Stimulated activated memory B cell treated with anti-CD40 and anti-IgM and Interleukin-4, amounts not matched to agents 10 μg/mL and 1 μg/mL and 100 μg/mL, for 72 hours (primary cell): ENCODE results near the gene MYO18B.

Source experiments
- ATAC-seq: fragments of 150-1000 bp; cut with Tn5 transposase; 2 replicates; pipeline ENCODE4 v1.10.0; 2021
- H3K27ac Mint-ChIP-seq: one replicate; pipeline ENCODE4 v1.8.0; 2022; ENCODE audit warnings: mild to moderate bottlenecking, mixed read lengths
- H3K27me3 Mint-ChIP-seq: one replicate; pipeline ENCODE4 v1.8.0; 2022; ENCODE audit warnings: mixed read lengths
- H3K36me3 Mint-ChIP-seq: one replicate; pipeline ENCODE4 v1.8.0; 2022; ENCODE audit warnings: mixed read lengths
- H3K4me1 Mint-ChIP-seq: one replicate; pipeline ENCODE4 v1.8.0; 2022; ENCODE audit warnings: mixed read lengths
- H3K4me3 Mint-ChIP-seq: one replicate; pipeline ENCODE4 v1.8.0; 2022; ENCODE audit warnings: mild to moderate bottlenecking, moderate library complexity, mixed read lengths
- H3K9me3 Mint-ChIP-seq: one replicate; pipeline ENCODE4 v1.8.0; 2022; ENCODE audit warnings: mixed read lengths

Gene MYO18B

DNA sequence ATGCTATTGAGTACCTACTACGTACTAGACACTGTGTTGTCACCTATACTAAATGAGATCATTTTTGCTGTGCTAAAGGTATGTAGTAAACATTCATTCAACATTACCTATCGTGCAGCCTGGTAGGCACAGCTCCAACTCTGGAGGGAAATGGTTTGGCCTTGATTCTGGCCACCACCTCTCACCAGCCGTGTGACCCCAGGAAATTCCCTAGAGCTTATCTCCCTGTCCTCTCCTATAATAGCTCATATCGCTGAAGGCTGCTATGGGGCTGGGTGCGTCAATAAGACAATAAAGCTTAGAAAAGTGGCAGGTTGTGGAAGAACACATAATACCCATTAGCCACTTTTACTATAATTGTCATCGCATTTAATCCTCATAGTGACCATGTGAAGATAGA, 107.5 kb downstream of the MYO18B start:
- no peaks in the 10 kb centered on the region for H3K4me1 Mint-ChIP-seq
- no peak overlapping the region for H3K27ac Mint-ChIP-seq
- H3K36me3 Mint-ChIP-seq, result no peaks in the 10 kb centered on the region
- H3K9me3 Mint-ChIP-seq, result no peaks in the 10 kb centered on the region
- peaks cover 15% of the 10 kb centered on the region for H3K27me3 Mint-ChIP-seq
- no peak for ATAC-seq
- no peak overlapping the region for H3K4me3 Mint-ChIP-seq

GRCh38 chr22:25852223-25852622, 110.2 kb downstream of the MYO18B start:
- Mint-ChIP-seq H3K27me3 (peaks cover 15% of the 10 kb centered on the region), H3K4me1 (no peaks in the 10 kb centered on the region), H3K27ac (no peak overlapping the region), H3K9me3 (no peaks in the 10 kb centered on the region), H3K4me3 (no peak overlapping the region), H3K36me3 (no peaks in the 10 kb centered on the region)
- no peak for ATAC-seq

- peaks cover 2% of the 10 kb centered on the region for H3K9me3 Mint-ChIP-seq
- H3K4me3 Mint-ChIP-seq, result no peak overlapping the region
- no peaks in the 10 kb centered on the region for H3K4me1 Mint-ChIP-seq
- no peaks in the 10 kb centered on the region for H3K36me3 Mint-ChIP-seq
- H3K27ac Mint-ChIP-seq, result no peak overlapping the region
- ATAC-seq, result peak; percentile 32
- peaks cover 15% of the 10 kb centered on the region for H3K27me3 Mint-ChIP-seq
Measured at GRCh38 chr22:25853078-25853477, 111.1 kb downstream of the MYO18B start.

- Mint-ChIP-seq H3K27ac (no peak overlapping the region), H3K4me1 (no peaks in the 10 kb centered on the region), H3K36me3 (no peaks in the 10 kb centered on the region), H3K27me3 (peaks cover 15% of the 10 kb centered on the region), H3K4me3 (no peak overlapping the region), H3K9me3 (peaks cover 2% of the 10 kb centered on the region)
- no peak for ATAC-seq
Measured at GRCh38 chr22:25853501-25854284, 111.7 kb downstream of the MYO18B start.

- no peak for ATAC-seq
- no peaks in the 10 kb centered on the region for H3K4me1 Mint-ChIP-seq
- peaks cover 18% of the 10 kb centered on the region for H3K27me3 Mint-ChIP-seq
- no peak overlapping the region for H3K27ac Mint-ChIP-seq
- no peaks in the 10 kb centered on the region for H3K36me3 Mint-ChIP-seq
- H3K9me3 Mint-ChIP-seq, result no peaks in the 10 kb centered on the region
- no peak overlapping the region for H3K4me3 Mint-ChIP-seq
Measured at GRCh38 chr22:25869771-25870170, 127.8 kb downstream of the MYO18B start.

- no peaks in the 10 kb centered on the region for H3K36me3 Mint-ChIP-seq
Measured at GRCh38 chr22:25874327-25874726, 132.3 kb downstream of the MYO18B start.

DNA sequence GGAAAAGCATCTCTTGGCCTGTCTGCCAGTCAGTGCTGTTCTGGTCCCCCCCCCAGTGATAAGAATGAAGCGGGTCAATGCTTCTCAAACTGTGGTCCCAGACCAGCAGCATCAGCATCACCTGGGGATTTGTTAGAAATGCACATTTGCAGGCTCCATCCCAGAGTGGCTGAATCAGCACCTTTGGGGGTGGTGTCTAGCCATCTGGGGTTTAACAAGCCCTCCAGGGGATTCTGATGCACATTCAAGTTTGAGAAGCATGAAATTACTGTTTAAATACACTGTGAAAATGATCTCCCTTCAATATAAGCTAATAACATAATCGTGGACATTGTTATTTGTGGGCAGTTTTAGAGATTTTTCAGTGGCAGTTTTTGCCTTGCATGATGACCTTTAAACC, 133.5 kb downstream of the MYO18B start:
- Mint-ChIP-seq H3K4me3 (no peak overlapping the region), H3K27me3 (peaks cover 23% of the 10 kb centered on the region), H3K9me3 (no peaks in the 10 kb centered on the region), H3K27ac (no peak overlapping the region), H3K4me1 (no peaks in the 10 kb centered on the region), H3K36me3 (no peaks in the 10 kb centered on the region)
- no peak for ATAC-seq

More at GRCh38 chr22:25874327-25874726, 132.3 kb downstream of the MYO18B start:
- H3K27ac Mint-ChIP-seq, result no peak overlapping the region
- no peak for ATAC-seq
- H3K27me3 Mint-ChIP-seq, result peaks cover 23% of the 10 kb centered on the region
- no peaks in the 10 kb centered on the region for H3K4me1 Mint-ChIP-seq
- H3K4me3 Mint-ChIP-seq, result no peak overlapping the region
- no peaks in the 10 kb centered on the region for H3K9me3 Mint-ChIP-seq

DNA sequence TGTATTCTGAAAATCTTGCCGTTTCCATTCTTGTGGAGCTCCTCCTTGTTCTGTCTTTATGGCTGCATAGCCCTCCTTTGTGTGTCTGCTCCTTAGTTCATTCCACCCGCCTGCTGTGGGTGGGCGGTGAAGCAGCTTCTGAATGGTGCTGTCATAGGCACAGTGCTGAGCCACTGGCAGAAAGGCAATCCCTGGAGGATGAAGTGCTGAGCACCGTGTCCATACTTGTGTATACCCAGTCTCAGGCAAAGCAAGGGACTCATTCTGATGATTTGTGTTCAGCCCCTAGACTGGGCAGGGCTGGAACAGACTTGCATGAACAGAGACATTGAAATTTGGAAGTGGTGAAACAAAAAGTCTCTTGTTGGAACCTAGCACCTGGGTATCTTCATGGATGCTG, 134.9 kb downstream of the MYO18B start:
- no peaks in the 10 kb centered on the region for H3K36me3 Mint-ChIP-seq

DNA sequence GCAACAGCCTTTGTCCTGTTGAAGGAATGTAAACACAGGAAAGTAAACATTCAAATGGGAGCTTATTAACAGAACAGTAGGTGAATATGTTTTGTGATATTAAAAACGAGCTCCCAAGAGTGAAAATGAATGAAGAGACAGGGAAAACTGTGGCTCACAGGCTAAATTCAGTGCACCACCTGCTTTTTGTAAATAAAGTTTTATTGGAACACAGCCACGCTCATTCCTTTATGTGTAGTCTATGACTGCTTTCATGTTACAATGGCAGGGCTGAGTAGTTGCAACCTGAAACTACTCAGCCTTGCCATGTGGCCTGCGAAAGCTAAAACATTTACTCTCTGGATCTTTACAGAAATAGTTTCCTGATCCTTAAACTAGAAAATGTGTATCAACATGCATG, 136.9 kb downstream of the MYO18B start:
- ATAC-seq, result no peak

More for the DNA sequence above, 134.9 kb downstream of the MYO18B start:
- ATAC-seq, result no peak
- Mint-ChIP-seq H3K4me3 (no peak overlapping the region), H3K27me3 (peaks cover 23% of the 10 kb centered on the region), H3K27ac (no peak overlapping the region), H3K9me3 (no peaks in the 10 kb centered on the region), H3K4me1 (no peaks in the 10 kb centered on the region)

GRCh38 chr22:25880524-25880923, 138.5 kb downstream of the MYO18B start:
- no peak for ATAC-seq
- Mint-ChIP-seq H3K4me1 (no peaks in the 10 kb centered on the region), H3K4me3 (no peak overlapping the region), H3K9me3 (no peaks in the 10 kb centered on the region), H3K27me3 (peaks cover 16% of the 10 kb centered on the region), H3K36me3 (no peaks in the 10 kb centered on the region), H3K27ac (no peak overlapping the region)

More for the DNA sequence above, 136.9 kb downstream of the MYO18B start:
- Mint-ChIP-seq H3K9me3 (no peaks in the 10 kb centered on the region), H3K36me3 (no peaks in the 10 kb centered on the region), H3K27ac (no peak overlapping the region), H3K4me3 (no peak overlapping the region), H3K27me3 (peaks cover 16% of the 10 kb centered on the region), H3K4me1 (no peaks in the 10 kb centered on the region)

DNA sequence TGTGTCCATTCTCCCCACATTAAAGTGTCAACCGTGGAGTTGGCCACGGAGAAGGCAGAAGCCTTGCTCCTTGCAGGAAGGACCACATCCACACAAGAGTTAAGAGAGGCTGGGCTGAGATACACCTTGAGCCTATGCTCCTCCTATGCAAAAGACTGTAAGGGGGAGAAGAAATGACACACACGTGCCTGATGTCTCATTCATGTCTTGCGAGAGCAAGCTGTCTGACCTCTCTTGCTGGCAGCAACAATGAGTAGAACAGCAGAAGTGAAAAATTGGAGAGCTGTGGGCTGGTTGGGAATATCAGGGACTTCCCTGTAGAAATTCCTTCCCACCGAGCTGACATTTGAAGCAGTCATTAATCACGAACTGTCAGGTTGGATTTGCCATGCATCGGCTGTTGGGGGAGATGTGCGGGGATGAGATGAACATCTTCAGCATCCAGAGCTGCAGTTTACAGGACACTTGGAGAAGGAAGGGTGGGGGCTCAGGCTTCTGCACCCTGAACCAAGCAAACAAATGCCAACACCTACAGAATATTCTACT, 139.3 kb downstream of the MYO18B start:
- Mint-ChIP-seq H3K9me3 (no peaks in the 10 kb centered on the region), H3K4me1 (no peaks in the 10 kb centered on the region), H3K27ac (no peak overlapping the region), H3K4me3 (no peak overlapping the region), H3K36me3 (no peaks in the 10 kb centered on the region), H3K27me3 (peaks cover 9% of the 10 kb centered on the region)
- ATAC-seq, result no peak

- Mint-ChIP-seq H3K27ac (no peak overlapping the region), H3K36me3 (no peaks in the 10 kb centered on the region), H3K9me3 (no peaks in the 10 kb centered on the region), H3K4me1 (no peaks in the 10 kb centered on the region), H3K4me3 (no peak overlapping the region), H3K27me3 (no peaks in the 10 kb centered on the region)
- ATAC-seq, result no peak
Measured at GRCh38 chr22:25882360-25882759, 140.4 kb downstream of the MYO18B start.

- Mint-ChIP-seq H3K4me1 (no peaks in the 10 kb centered on the region), H3K36me3 (no peaks in the 10 kb centered on the region), H3K27ac (no peak overlapping the region), H3K4me3 (no peak overlapping the region), H3K27me3 (no peaks in the 10 kb centered on the region), H3K9me3 (no peaks in the 10 kb centered on the region)
- no peak for ATAC-seq
Measured at GRCh38 chr22:25883482-25884033, 141.6 kb downstream of the MYO18B start.

DNA sequence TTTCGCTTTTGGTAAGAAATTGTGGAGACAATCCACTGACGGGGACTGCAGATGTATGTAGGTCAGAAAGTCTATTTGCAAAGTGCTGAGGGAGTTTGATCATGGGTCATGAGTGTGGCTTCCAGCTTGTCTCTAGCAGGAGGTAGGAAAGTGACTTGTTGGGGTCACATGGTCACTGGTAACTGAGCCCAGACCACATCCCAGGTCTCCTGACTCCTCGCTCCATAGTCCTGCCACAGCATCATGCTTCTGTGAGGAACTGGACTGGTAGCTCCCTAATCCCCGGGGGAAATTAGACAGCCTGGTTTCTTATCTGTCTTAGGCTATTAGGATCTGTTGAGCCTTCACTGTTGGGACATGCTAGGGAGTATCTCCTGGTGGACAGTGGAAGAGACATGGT, 142.1 kb downstream of the MYO18B start:
- no peak overlapping the region for H3K27ac Mint-ChIP-seq

GRCh38 chr22:25888399-25889054, 146.5 kb downstream of the MYO18B start:
- Mint-ChIP-seq H3K36me3 (no peaks in the 10 kb centered on the region), H3K27me3 (peaks cover 17% of the 10 kb centered on the region), H3K4me3 (no peak overlapping the region), H3K27ac (no peak overlapping the region), H3K4me1 (no peaks in the 10 kb centered on the region), H3K9me3 (no peaks in the 10 kb centered on the region)
- no peak for ATAC-seq

More for the DNA sequence above, 142.1 kb downstream of the MYO18B start:
- Mint-ChIP-seq H3K36me3 (no peaks in the 10 kb centered on the region), H3K4me1 (no peaks in the 10 kb centered on the region), H3K27me3 (no peaks in the 10 kb centered on the region), H3K4me3 (no peak overlapping the region), H3K9me3 (no peaks in the 10 kb centered on the region)
- no peak for ATAC-seq
